ENCODE results near the gene MYL2. TPM values are rescaled to one million over a fixed set of nuclear protein-coding genes. Genes with fewer than 3 reads are reported as not detected.

Gene MYL2
- polyA plus RNA-seq, 1 donor (not counting 4 experiments of a cell fraction or from before 2014, with no cell fraction given), result 0.08 TPM

GRCh38 chr12:110908377-110909152, 11.8 kb downstream of the MYL2 start:
- H3K27me3 ChIP-seq (ENCODE audit: control insufficient read depth, extremely low read depth, insufficient read depth, low read length), result no peaks in the 10 kb centered on the region
- H4K20me1 ChIP-seq (ENCODE audit: control insufficient read depth, extremely low read depth, insufficient read depth, low read length), result no peaks in the 10 kb centered on the region
- FAIRE-seq (peak; percentile 95), DNase-seq (ENCODE audit: low read depth, low spot score) (no peak)
- H3K9me1 ChIP-seq (ENCODE audit: control insufficient read depth, extremely low read depth, insufficient read depth, low read length), result no peaks in the 10 kb centered on the region
- dilution Hi-C loops (cut with MboI; ENCODE audit: extremely low pct_ligation_motif_present, low sequenced_read_pairs), result no loop called here
- no peak overlapping the region for H3K27ac ChIP-seq (ENCODE audit: control insufficient read depth, insufficient read depth, low read length)
- TF ChIP-seq EZH2 (IDR thresholded peaks at IDR 0.05; ENCODE audit: low read length) (no peak), CTCF (optimal IDR thresholded peaks at IDR 0.05 in 1 of 3, IDR thresholded peaks at IDR 0.05 in 1 of 3, conservative IDR thresholded peaks at IDR 0.05 in 1 of 3; ENCODE audit: extremely low read depth in 1 of 3, insufficient read depth in 2 of 3, low read length in 3 of 3) (no peak)
- H3K36me3 ChIP-seq (ENCODE audit: control insufficient read depth in 2 of 2, extremely low read depth in 1 of 2, insufficient read depth in 2 of 2, low read length in 2 of 2), result no peaks in the 10 kb centered on the region
- H3K4me3 ChIP-seq (ENCODE audit: control insufficient read depth in 2 of 3, extremely low read depth in 1 of 3, insufficient read depth in 2 of 3, low read depth in 1 of 3, low read length in 3 of 3), result no peak overlapping the region
- H3K9ac ChIP-seq (ENCODE audit: control insufficient read depth, extremely low read depth, insufficient read depth, low read length), result no peak overlapping the region
- H2AFZ ChIP-seq (ENCODE audit: control insufficient read depth, low read length), result peak overlapping the region; percentile 4
- peak overlapping the region; percentile 15 for H3K4me2 ChIP-seq (ENCODE audit: control insufficient read depth, extremely low read depth, insufficient read depth, low read depth, low read length)
- H3K9me3 ChIP-seq (ENCODE audit: control insufficient read depth, low read depth, low read length), result no peaks in the 10 kb centered on the region
- H3K4me1 ChIP-seq (ENCODE audit: control insufficient read depth, extremely low read depth, insufficient read depth, low read length), result peaks cover 11% of the 10 kb centered on the region
- no peaks in the 10 kb centered on the region for H3K79me2 ChIP-seq (ENCODE audit: control insufficient read depth, insufficient read depth, low read length)

- TF ChIP-seq EZH2 (IDR thresholded peaks at IDR 0.05; ENCODE audit: low read length), result no peak
- no peak for TF ChIP-seq CTCF (optimal IDR thresholded peaks at IDR 0.05 in 1 of 3, IDR thresholded peaks at IDR 0.05 in 1 of 3, conservative IDR thresholded peaks at IDR 0.05 in 1 of 3; ENCODE audit: extremely low read depth in 1 of 3, insufficient read depth in 2 of 3, low read length in 3 of 3)
- no peaks in the 10 kb centered on the region for H3K27me3 ChIP-seq (ENCODE audit: control insufficient read depth, extremely low read depth, insufficient read depth, low read length)
- H4K20me1 ChIP-seq (ENCODE audit: control insufficient read depth, extremely low read depth, insufficient read depth, low read length), result no peaks in the 10 kb centered on the region
- no peak overlapping the region for H3K4me3 ChIP-seq (ENCODE audit: control insufficient read depth in 2 of 3, extremely low read depth in 1 of 3, insufficient read depth in 2 of 3, low read depth in 1 of 3, low read length in 3 of 3)
- no peaks in the 10 kb centered on the region for H3K9me3 ChIP-seq (ENCODE audit: control insufficient read depth, low read depth, low read length)
- no peaks in the 10 kb centered on the region for H3K36me3 ChIP-seq (ENCODE audit: control insufficient read depth in 2 of 2, extremely low read depth in 1 of 2, insufficient read depth in 2 of 2, low read length in 2 of 2)
- DNase-seq (ENCODE audit: low read depth, low spot score) (no peak), FAIRE-seq (peak; percentile 5)
- H3K27ac ChIP-seq (ENCODE audit: control insufficient read depth, insufficient read depth, low read length), result no peak overlapping the region
- no peak overlapping the region for H3K9ac ChIP-seq (ENCODE audit: control insufficient read depth, extremely low read depth, insufficient read depth, low read length)
- peaks cover 11% of the 10 kb centered on the region for H3K4me1 ChIP-seq (ENCODE audit: control insufficient read depth, extremely low read depth, insufficient read depth, low read length)
- dilution Hi-C loops (cut with MboI; ENCODE audit: extremely low pct_ligation_motif_present, low sequenced_read_pairs), result no loop called here
- H3K4me2 ChIP-seq (ENCODE audit: control insufficient read depth, extremely low read depth, insufficient read depth, low read depth, low read length), result no peak overlapping the region
- H2AFZ ChIP-seq (ENCODE audit: control insufficient read depth, low read length), result no peak overlapping the region
- no peaks in the 10 kb centered on the region for H3K9me1 ChIP-seq (ENCODE audit: control insufficient read depth, extremely low read depth, insufficient read depth, low read length)
- no peaks in the 10 kb centered on the region for H3K79me2 ChIP-seq (ENCODE audit: control insufficient read depth, insufficient read depth, low read length)
Measured at GRCh38 chr12:110907583-110907982, 12.8 kb downstream of the MYL2 start.
